ENCODE data around the gene SNPH. TPM values are rescaled to one million over a fixed set of nuclear protein-coding genes. Genes with fewer than 3 reads are reported as not detected.

The SNPH gene
- total and polyA plus RNA-seq, 2 donors: 0.71 to 2.2 TPM

DNA sequence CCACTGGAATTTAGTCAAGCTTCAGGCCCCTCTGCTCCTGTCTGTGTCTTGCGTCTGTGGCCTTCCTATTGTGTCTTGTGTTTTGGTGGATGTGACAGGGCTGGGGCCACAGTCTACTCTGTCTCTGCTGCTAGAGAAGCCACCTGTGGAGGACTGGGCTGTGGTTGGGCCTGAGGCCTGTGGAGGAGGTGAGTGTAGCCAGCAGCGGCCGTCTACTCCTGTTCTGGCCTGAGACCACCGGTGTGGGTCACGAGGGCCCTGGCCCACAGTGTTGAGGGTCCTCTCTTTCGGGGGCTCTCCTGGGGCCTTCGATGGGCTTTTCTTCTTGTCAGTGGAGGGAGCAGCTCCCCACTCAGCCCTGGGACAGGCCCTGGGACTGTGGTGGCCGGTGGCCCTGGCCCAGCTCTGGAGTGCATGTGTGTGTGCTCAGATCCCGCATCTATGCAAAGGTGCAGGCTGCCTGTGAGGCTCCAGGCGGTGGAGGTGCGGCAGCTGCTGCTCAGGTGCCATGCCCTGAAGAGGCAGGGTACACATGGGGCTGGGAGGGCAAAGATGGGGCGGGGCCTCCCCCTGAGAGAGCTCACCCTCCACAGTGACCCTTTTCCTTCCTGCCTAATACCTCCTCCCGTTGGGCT, 42.1 kb downstream of the SNPH start:
- Histone ChIP-seq H3K27me3 (ENCODE audit: control insufficient read depth in 2 of 2, insufficient read depth in 1 of 2, low read length in 1 of 2) (peaks cover 0 to 1% of the 10 kb centered on the region in 2 donors), H3K27ac (ENCODE audit: low read depth in 1 of 2, low read length in 1 of 2) (no peak overlapping the region), H3K36me3 (ENCODE audit: control insufficient read depth in 2 of 2, insufficient read depth in 2 of 2, low read length in 1 of 2) (peaks cover 0 to 4% of the 10 kb centered on the region in 2 donors), H3K4me1 (ENCODE audit: control insufficient read depth in 2 of 2, insufficient read depth in 2 of 2, low read length in 2 of 2) (peaks cover 0 to 1% of the 10 kb centered on the region in 2 donors), H3K4me3 (ENCODE audit: low read length in 2 of 2) (no peak overlapping the region), H3K9me3 (ENCODE audit: control insufficient read depth in 2 of 2, insufficient read depth in 1 of 2, low read length in 1 of 2) (no peaks in the 10 kb centered on the region)
- DNase-seq (ENCODE audit: low read depth in 6 of 9, low spot score in 9 of 9): no peak
- WGBS: 92% methylated on average over 13 of the region's 13 CpGs

DNA sequence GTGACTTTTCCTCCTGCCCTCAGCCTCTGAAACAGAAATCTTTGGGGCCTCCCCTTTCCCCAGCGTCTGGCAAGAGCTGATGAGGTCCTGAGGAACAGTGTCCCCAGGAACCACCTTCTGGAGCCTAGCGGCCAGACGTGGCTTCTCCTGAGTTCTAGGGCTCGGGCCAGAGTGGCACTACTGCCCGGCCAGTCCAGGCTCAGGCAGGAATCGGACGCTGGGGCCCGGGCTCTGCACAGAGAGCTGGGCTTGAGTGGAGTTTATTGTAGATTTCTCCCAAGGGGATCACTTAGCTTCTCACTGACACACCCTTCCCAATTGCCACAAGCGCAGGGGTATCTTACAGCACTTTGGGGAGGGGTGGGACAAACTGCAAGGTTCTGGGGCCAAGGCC, 42.6 kb downstream of the SNPH start:
- Histone ChIP-seq H3K4me3 (ENCODE audit: low read length in 2 of 2) (no peak overlapping the region), H3K36me3 (ENCODE audit: control insufficient read depth in 2 of 2, insufficient read depth in 2 of 2, low read length in 1 of 2) (peaks cover 0 to 4% of the 10 kb centered on the region in 2 donors), H3K27me3 (ENCODE audit: control insufficient read depth in 2 of 2, insufficient read depth in 1 of 2, low read length in 1 of 2) (peaks cover 0 to 3% of the 10 kb centered on the region in 2 donors), H3K27ac (ENCODE audit: low read depth in 1 of 2, low read length in 1 of 2) (no peak overlapping the region), H3K4me1 (ENCODE audit: control insufficient read depth in 2 of 2, insufficient read depth in 2 of 2, low read length in 2 of 2) (peaks cover 0 to 6% of the 10 kb centered on the region in 2 donors), H3K9me3 (ENCODE audit: control insufficient read depth in 2 of 2, insufficient read depth in 1 of 2, low read length in 1 of 2) (no peaks in the 10 kb centered on the region)
- 95% methylated on average over 9 of the region's 9 CpGs for WGBS
- no peak for DNase-seq (ENCODE audit: low read depth in 6 of 9, low spot score in 9 of 9)

DNA sequence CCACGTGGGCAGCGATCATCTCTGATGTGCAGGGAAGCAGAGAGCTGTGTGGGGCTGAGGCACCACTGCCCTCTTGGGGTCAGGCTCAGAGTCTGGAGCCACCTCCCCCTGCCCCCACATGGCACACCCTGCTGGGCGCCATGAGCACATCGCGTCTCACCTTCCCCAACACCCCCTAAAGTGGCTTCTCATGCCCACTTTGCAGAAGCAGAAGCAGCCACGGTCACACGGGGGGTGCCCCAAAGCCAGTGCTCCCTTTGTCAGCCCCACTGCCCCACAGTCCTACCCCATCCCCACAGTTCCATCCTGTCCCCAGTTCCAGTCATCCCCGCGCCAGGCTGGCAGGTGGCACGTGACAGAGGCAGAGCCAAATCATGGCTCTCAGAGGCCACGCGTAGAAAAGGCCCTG, 43.3 kb downstream of the SNPH start:
- peaks cover 0 to 4% of the 10 kb centered on the region in 2 donors for H3K36me3 ChIP-seq (ENCODE audit: control insufficient read depth in 2 of 2, insufficient read depth in 2 of 2, low read length in 1 of 2)
- no peak overlapping the region for H3K4me3 ChIP-seq (ENCODE audit: low read length in 2 of 2)
- H3K4me1 ChIP-seq (ENCODE audit: control insufficient read depth in 2 of 2, insufficient read depth in 2 of 2, low read length in 2 of 2): peaks cover 0 to 7% of the 10 kb centered on the region in 2 donors
- H3K27me3 ChIP-seq (ENCODE audit: control insufficient read depth in 2 of 2, insufficient read depth in 1 of 2, low read length in 1 of 2): peaks cover 0 to 3% of the 10 kb centered on the region in 2 donors
- H3K9me3 ChIP-seq (ENCODE audit: control insufficient read depth in 2 of 2, insufficient read depth in 1 of 2, low read length in 1 of 2): no peaks in the 10 kb centered on the region
- DNase-seq (ENCODE audit: low read depth in 6 of 9, low spot score in 9 of 9): no peak
- 95% methylated on average over 12 of the region's 12 CpGs for WGBS
- no peak overlapping the region for H3K27ac ChIP-seq (ENCODE audit: low read depth in 1 of 2, low read length in 1 of 2)

DNA sequence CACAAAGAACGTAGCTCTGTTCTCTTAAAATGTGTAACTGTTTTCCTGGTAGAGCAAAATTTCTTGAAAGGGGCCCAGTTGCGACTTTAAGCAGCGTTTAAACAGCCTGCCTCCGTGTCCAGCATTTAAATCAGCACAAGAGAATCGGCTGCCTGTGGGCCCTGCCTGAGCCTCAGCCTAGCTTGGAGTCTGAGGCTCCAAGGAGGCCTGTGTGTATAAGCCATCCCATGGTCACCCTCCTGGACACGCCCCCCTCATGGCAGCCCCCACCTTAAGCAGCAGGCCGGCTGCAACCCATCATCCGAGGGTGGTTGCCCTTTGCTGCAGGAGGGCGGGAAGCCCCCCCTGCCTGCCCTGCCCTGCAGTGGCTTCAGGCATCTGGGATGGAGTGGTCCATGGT, 44.0 kb downstream of the SNPH start:
- H3K4me3 ChIP-seq (ENCODE audit: low read length in 2 of 2): no peak overlapping the region
- peaks cover 0 to 4% of the 10 kb centered on the region in 2 donors for H3K36me3 ChIP-seq (ENCODE audit: control insufficient read depth in 2 of 2, insufficient read depth in 2 of 2, low read length in 1 of 2)
- WGBS: 92% methylated on average over 9 of the region's 9 CpGs
- H3K27ac ChIP-seq (ENCODE audit: low read depth in 1 of 2, low read length in 1 of 2): no peak overlapping the region
- no peaks in the 10 kb centered on the region for H3K9me3 ChIP-seq (ENCODE audit: control insufficient read depth in 2 of 2, insufficient read depth in 1 of 2, low read length in 1 of 2)
- peaks cover 0 to 7% of the 10 kb centered on the region in 2 donors for H3K4me1 ChIP-seq (ENCODE audit: control insufficient read depth in 2 of 2, insufficient read depth in 2 of 2, low read length in 2 of 2)
- no peak for DNase-seq (ENCODE audit: low read depth in 6 of 9, low spot score in 9 of 9)
- peaks cover 0 to 3% of the 10 kb centered on the region in 2 donors for H3K27me3 ChIP-seq (ENCODE audit: control insufficient read depth in 2 of 2, insufficient read depth in 1 of 2, low read length in 1 of 2)

DNA sequence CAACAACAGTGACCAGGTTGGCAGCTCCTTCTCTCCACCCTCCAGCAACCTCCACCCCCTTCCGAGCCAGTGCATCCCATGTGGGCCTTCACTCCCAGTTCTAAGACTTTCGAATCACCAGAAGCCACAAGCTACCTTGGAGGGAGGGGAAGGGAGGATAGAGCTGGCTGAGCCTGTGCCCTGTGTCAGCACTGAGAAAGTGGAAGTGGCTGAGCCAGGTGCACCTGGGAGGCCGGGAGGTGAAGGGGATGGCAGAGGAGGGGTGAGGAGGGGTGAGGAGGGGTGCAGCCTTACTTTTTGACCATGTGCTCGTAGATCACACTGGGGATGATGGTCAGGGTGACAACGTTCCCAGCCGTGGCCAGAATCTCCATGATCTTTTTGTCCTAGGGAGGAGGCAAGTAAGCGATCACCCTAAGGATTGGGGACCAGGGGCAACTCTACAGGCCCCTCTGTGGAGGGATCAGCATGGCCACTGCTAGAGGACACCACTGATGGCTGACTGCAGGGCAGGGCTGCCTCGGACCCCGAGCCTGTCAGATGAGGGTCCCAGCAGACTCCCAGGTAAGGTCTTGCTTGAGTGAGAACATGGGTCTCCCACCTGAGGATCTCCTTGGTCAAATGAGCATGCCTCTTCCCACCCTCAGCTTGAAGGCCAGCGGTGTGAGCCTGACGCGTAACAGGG, 44.6 kb downstream of the SNPH start:
- Histone ChIP-seq H3K36me3 (ENCODE audit: control insufficient read depth in 2 of 2, insufficient read depth in 2 of 2, low read length in 1 of 2) (no peaks in the 10 kb centered on the region), H3K9me3 (ENCODE audit: control insufficient read depth in 2 of 2, insufficient read depth in 1 of 2, low read length in 1 of 2) (no peaks in the 10 kb centered on the region), H3K4me3 (ENCODE audit: low read length in 2 of 2) (no peak overlapping the region), H3K4me1 (ENCODE audit: control insufficient read depth in 2 of 2, insufficient read depth in 2 of 2, low read length in 2 of 2) (peaks cover 0 to 7% of the 10 kb centered on the region in 2 donors), H3K27me3 (ENCODE audit: control insufficient read depth in 2 of 2, insufficient read depth in 1 of 2, low read length in 1 of 2) (peaks cover 0 to 3% of the 10 kb centered on the region in 2 donors), H3K27ac (ENCODE audit: low read depth in 1 of 2, low read length in 1 of 2) (no peak overlapping the region)
- DNase-seq (ENCODE audit: low read depth in 6 of 9, low spot score in 9 of 9): no peak
- WGBS: 76% methylated on average over 12 of the region's 12 CpGs

DNA sequence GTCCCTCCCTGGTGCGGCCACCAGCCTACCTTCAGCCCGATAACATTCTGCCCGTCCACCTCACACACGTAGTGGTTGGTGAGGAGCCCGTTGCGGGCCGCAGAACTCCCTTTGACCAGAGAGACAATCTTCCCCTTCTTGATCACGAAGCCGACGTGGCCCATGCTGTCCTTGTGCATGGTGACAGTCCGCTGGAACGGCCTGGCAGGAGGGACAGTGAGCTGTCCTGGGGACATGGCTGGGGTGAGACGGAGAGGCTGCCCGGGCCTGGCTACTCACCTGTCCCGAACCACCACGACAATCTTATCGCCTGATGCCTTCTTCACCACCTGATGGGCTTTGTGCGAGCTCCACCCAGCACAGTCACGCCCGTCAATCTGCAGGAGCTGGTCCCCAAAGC, 46.2 kb downstream of the SNPH start:
- no peak for DNase-seq (ENCODE audit: low read depth in 6 of 9, low spot score in 9 of 9)
- Histone ChIP-seq H3K27me3 (ENCODE audit: control insufficient read depth in 2 of 2, insufficient read depth in 1 of 2, low read length in 1 of 2) (peaks cover 0 to 3% of the 10 kb centered on the region in 2 donors), H3K4me3 (ENCODE audit: low read length in 2 of 2) (no peak overlapping the region), H3K27ac (ENCODE audit: low read depth in 1 of 2, low read length in 1 of 2) (no peak overlapping the region), H3K36me3 (ENCODE audit: control insufficient read depth in 2 of 2, insufficient read depth in 2 of 2, low read length in 1 of 2) (no peaks in the 10 kb centered on the region), H3K4me1 (ENCODE audit: control insufficient read depth in 2 of 2, insufficient read depth in 2 of 2, low read length in 2 of 2) (peaks cover 0 to 7% of the 10 kb centered on the region in 2 donors), H3K9me3 (ENCODE audit: control insufficient read depth in 2 of 2, insufficient read depth in 1 of 2, low read length in 1 of 2) (no peaks in the 10 kb centered on the region)
- 96% methylated on average over 20 of the region's 20 CpGs for WGBS

DNA sequence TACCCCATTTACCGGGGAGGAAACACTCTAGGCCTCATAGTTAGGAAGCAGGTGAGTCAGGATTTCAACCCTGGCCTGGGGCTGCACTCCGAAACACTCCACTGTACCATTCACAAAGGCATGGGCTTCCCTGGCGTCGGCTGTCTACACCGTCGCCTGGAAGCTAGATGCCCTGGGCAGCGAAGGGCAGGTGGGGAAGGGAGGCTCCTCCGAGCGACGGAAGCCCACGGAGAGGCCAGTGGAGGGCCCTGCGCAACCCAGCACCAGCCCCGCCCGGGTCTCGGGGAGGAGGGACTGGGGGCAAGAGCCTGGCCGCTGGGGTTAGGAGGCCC, 46.8 kb downstream of the SNPH start:
- H3K4me1 ChIP-seq (ENCODE audit: control insufficient read depth in 2 of 2, insufficient read depth in 2 of 2, low read length in 2 of 2): peaks cover 0 to 7% of the 10 kb centered on the region in 2 donors
- H3K4me3 ChIP-seq (ENCODE audit: low read length in 2 of 2): no peak overlapping the region
- H3K36me3 ChIP-seq (ENCODE audit: control insufficient read depth in 2 of 2, insufficient read depth in 2 of 2, low read length in 1 of 2): no peaks in the 10 kb centered on the region
- WGBS: 91% methylated on average over 16 of the region's 16 CpGs
- no peak for DNase-seq (ENCODE audit: low read depth in 6 of 9, low spot score in 9 of 9)
- no peaks in the 10 kb centered on the region for H3K9me3 ChIP-seq (ENCODE audit: control insufficient read depth in 2 of 2, insufficient read depth in 1 of 2, low read length in 1 of 2)
- peaks cover 0 to 3% of the 10 kb centered on the region in 2 donors for H3K27me3 ChIP-seq (ENCODE audit: control insufficient read depth in 2 of 2, insufficient read depth in 1 of 2, low read length in 1 of 2)
- no peak overlapping the region for H3K27ac ChIP-seq (ENCODE audit: low read depth in 1 of 2, low read length in 1 of 2)

DNA sequence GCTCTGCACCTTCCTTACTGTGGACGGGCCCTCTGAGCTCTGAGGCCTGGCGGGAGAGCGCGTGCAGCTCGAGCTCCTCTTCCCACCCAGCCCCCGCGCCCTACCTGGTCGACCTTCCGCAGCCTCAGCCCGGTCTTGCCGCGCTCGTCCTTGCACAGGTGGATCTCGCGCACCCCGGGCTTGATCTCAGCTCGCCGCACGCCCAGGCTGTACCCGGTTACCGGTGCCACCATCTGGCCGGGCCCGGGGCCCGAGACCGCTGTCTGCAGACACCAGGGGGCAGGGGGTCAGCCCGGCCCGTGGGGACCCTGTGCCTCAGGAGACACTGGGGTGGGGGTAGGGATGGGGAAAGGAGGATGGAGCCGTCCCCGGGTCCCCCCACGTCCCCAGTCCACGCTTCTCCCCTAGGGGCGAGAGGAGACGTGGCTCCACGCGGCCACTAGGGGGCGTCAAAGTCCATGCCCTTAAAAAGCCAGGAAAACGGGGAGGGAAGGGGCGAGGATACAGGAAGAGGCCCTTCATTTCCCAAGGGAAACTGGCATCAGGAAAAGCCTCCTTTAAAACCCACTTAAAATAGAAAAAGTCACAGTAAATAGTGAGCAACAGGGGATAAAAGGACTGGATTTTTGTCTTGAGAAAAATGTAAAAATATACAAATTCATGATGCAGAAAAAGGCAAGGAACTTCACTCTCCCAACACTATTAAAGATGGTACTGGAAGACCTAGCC, 47.3 kb downstream of the SNPH start:
- Histone ChIP-seq H3K36me3 (ENCODE audit: control insufficient read depth in 2 of 2, insufficient read depth in 2 of 2, low read length in 1 of 2) (no peaks in the 10 kb centered on the region), H3K27ac (ENCODE audit: low read depth in 1 of 2, low read length in 1 of 2) (no peak overlapping the region), H3K4me1 (ENCODE audit: control insufficient read depth in 2 of 2, insufficient read depth in 2 of 2, low read length in 2 of 2) (peaks cover 0 to 7% of the 10 kb centered on the region in 2 donors), H3K27me3 (ENCODE audit: control insufficient read depth in 2 of 2, insufficient read depth in 1 of 2, low read length in 1 of 2) (peaks cover 0 to 3% of the 10 kb centered on the region in 2 donors), H3K9me3 (ENCODE audit: control insufficient read depth in 2 of 2, insufficient read depth in 1 of 2, low read length in 1 of 2) (no peaks in the 10 kb centered on the region), H3K4me3 (ENCODE audit: low read length in 2 of 2) (no peak overlapping the region)
- 38% methylated on average over 38 of the region's 38 CpGs for WGBS
- peak in 4 of 9 donors; percentile 55 to 72 (median 62) for DNase-seq (ENCODE audit: low read depth in 6 of 9, low spot score in 9 of 9)

DNA sequence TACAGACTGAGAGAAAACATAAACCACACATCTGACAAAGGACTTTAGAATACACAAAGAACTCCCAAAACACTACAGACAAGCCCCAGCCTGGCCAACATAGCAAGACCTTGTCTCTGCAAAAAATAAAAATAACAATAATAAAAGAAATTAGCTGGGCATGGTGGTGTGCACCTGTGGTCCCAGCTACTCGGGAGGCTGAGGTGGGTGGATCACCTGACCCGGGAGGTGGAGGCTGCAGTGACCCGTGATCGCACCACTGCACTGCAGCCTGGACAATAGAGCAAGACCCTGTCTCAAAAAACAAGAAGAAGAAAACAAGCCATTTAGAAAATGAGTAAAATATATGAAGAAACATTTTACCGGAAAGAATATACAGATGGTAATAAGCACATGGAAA, 49.7 kb downstream of the SNPH start:
- Histone ChIP-seq H3K4me1 (ENCODE audit: control insufficient read depth in 2 of 2, insufficient read depth in 2 of 2, low read length in 2 of 2) (peaks cover 0 to 7% of the 10 kb centered on the region in 2 donors), H3K4me3 (ENCODE audit: low read length in 2 of 2) (no peak overlapping the region), H3K9me3 (ENCODE audit: control insufficient read depth in 2 of 2, insufficient read depth in 1 of 2, low read length in 1 of 2) (no peaks in the 10 kb centered on the region), H3K27ac (ENCODE audit: low read depth in 1 of 2, low read length in 1 of 2) (no peak overlapping the region), H3K36me3 (ENCODE audit: control insufficient read depth in 2 of 2, insufficient read depth in 2 of 2, low read length in 1 of 2) (no peaks in the 10 kb centered on the region), H3K27me3 (ENCODE audit: control insufficient read depth in 2 of 2, insufficient read depth in 1 of 2, low read length in 1 of 2) (peaks cover 0 to 3% of the 10 kb centered on the region in 2 donors)
- DNase-seq (ENCODE audit: low read depth in 6 of 9, low spot score in 9 of 9): no peak
- 91% methylated on average over 5 of the region's 5 CpGs for WGBS
